HCT116 (cell line): ENCODE data around the gene PAQR7. TPM values are rescaled to one million over a fixed set of nuclear protein-coding genes. Genes with fewer than 3 reads are reported as not detected.

Source experiments
- ATAC-seq: fragments of 200-7000 bp; cut with Tn5 transposase; 2 replicates; pipeline ENCODE4 v1.9.1; 2020; ENCODE audit warnings: mild to moderate bottlenecking, moderate library complexity
- Bru-seq: library from RNA; stranded (reverse); fragments of 400-500 nt; gene quantifications from one replicate; lab custom pipeline; 2021; lab: Mats Ljungman, UMichigan
- BruChase-seq, 2 experiments: library from RNA; stranded (reverse); fragments of 400-500 nt; gene quantifications; one replicate each; lab custom pipeline; 2021; lab: Mats Ljungman, UMichigan
- BruUV-seq: library from RNA; stranded (reverse); fragments of 400-500 nt; replicated peaks from 2 replicates; lab custom pipeline; 2021; lab: Mats Ljungman, UMichigan
- CTCF ChIA-PET: fragments of 300-600 bp; sonication (Branson Sonifier 250); formaldehyde crosslinking; loops from one replicate; lab custom pipeline; 2021; ENCODE audit warnings: antibody characterized with exemption; lab: Charles Lee
- POLR2A ChIA-PET: fragments of 300-600, 350-600 bp; sonication (Branson Sonifier 250); formaldehyde crosslinking; loops from one replicate; lab custom pipeline; 2021; ENCODE audit warnings: antibody characterized with exemption; lab: Charles Lee
- RAD21 ChIA-PET, 2 experiments: fragments of 300-600 bp; sonication (Branson Sonifier 250); formaldehyde crosslinking; loops; one replicate each; lab custom pipeline; 2023; ENCODE audit warnings: low total read pairs in 2 of 2; ENCODE audit not compliant: uncharacterized antibody in 2 of 2, unreplicated experiment in 2 of 2, low non-redundant PET in 1 of 2; lab: Charles Lee
- DNase-seq: peaks from one replicate; pipeline ENCODE4 v3.0.0-alpha.2; 2010; ENCODE audit warnings: low read depth, low spot score
- H2AFZ ChIP-seq: fragments of 200-600 bp; shearing (Covaris generic), sonication (generic); 2 replicates; pipeline ENCODE4 v1.6.1; 2017; ENCODE audit warnings: low read depth, mixed run types, mixed read lengths, antibody characterized with exemption, low read length; ENCODE audit not compliant: poor library complexity, severe bottlenecking
- H3K27ac ChIP-seq: 2 replicates; pipeline ENCODE4 v1.5.1; 2012; ENCODE audit warnings: low read depth, low read length
- H3K27me3 ChIP-seq: fragments of 200-600 bp; sonication (generic); 2 replicates; pipeline ENCODE4 v1.6.1; 2016; ENCODE audit warnings: mixed run types, low read length, mixed read lengths; ENCODE audit not compliant: insufficient read depth
- H3K36me3 ChIP-seq, 2 experiments: fragments of 200-500 bp in 1 of 2; fragments of 200-600 bp in 1 of 2; sonication (Bioruptor generic) in 1 of 2; sonication (generic) in 1 of 2; 2 replicates each; pipeline versions ENCODE4 v1.5.1 to v1.6.1; 2014 to 2016; ENCODE audit warnings: low read length in 2 of 2, inconsistent platforms in 1 of 2, mixed read lengths in 1 of 2, mixed run types in 1 of 2; ENCODE audit not compliant: insufficient read depth in 2 of 2, control insufficient read depth in 1 of 2
- H3K4me1 ChIP-seq, 2 experiments: fragments of 200-600 bp in 1 of 2; sonication (generic) in 1 of 2; 2 replicates each; pipeline versions ENCODE4 v1.5.1 to v1.6.1; 2012 to 2017; ENCODE audit warnings: low read length in 2 of 2, inconsistent platforms in 1 of 2, mild to moderate bottlenecking in 1 of 2, mixed read lengths in 1 of 2, mixed run types in 1 of 2, moderate library complexity in 1 of 2; ENCODE audit not compliant: insufficient read depth in 2 of 2, control insufficient read depth in 1 of 2
- H3K4me2 ChIP-seq: fragments of 200-600 bp; sonication (generic); 2 replicates; pipeline ENCODE4 v1.6.1; 2017; ENCODE audit warnings: mixed run types, low read length, mixed read lengths
- H3K4me3 ChIP-seq, 2 experiments: fragments of 200-600 bp in 1 of 2; sonication (generic) in 1 of 2; replicated peaks in 1 of 2; 2 replicates each; pipeline ENCODE4 v1.5.1; 2011 to 2016; ENCODE audit warnings: low read length in 2 of 2, control low read depth in 1 of 2, low read depth in 1 of 2, mild to moderate bottlenecking in 1 of 2, mixed read lengths in 1 of 2, mixed run types in 1 of 2
- H3K79me2 ChIP-seq: fragments of 200-600 bp; sonication (generic); 2 replicates; pipeline ENCODE4 v1.6.1; 2017; ENCODE audit warnings: mild to moderate bottlenecking, mixed run types, low read length, moderate library complexity, mixed read lengths; ENCODE audit not compliant: insufficient read depth
- H3K9ac ChIP-seq: fragments of 200-600 bp; sonication (generic); 2 replicates; pipeline ENCODE4 v1.6.1; 2016; ENCODE audit warnings: low read length, mixed read lengths
- H3K9me2 ChIP-seq: fragments of 200-600 bp; sonication (generic), shearing (Covaris generic); 2 replicates; pipeline ENCODE4 v1.6.1; 2017; ENCODE audit warnings: mixed run types, mild to moderate bottlenecking, moderate library complexity; ENCODE audit not compliant: insufficient read depth
- H3K9me3 ChIP-seq, 2 experiments: fragments of 200-500 bp in 1 of 2; fragments of 200-600 bp in 1 of 2; sonication (Bioruptor generic) in 1 of 2; sonication (generic) in 1 of 2; 2 replicates each; pipeline ENCODE4 v1.6.1; 2014 to 2017; ENCODE audit warnings: low read length in 2 of 2, mixed read lengths in 2 of 2, inconsistent platforms in 1 of 2, low read depth in 1 of 2, mild to moderate bottlenecking in 1 of 2, mixed run types in 1 of 2, moderate library complexity in 1 of 2; ENCODE audit not compliant: control insufficient read depth in 1 of 2, insufficient read depth in 1 of 2
- H4K20me1 ChIP-seq: fragments of 200-600 bp; sonication (generic), shearing (Covaris generic); 2 replicates; pipeline ENCODE4 v1.6.1; 2017; ENCODE audit warnings: mixed run types, mild to moderate bottlenecking, moderate library complexity; ENCODE audit not compliant: insufficient read depth
- EGR1 ChIP-seq: IDR thresholded peaks from 2 replicates; pipeline ENCODE4 v1.6.1; 2012; ENCODE audit warnings: low read depth
- ELF1 ChIP-seq: IDR thresholded peaks from 2 replicates; pipeline ENCODE4 v1.6.1; 2012; ENCODE audit warnings: low read depth, borderline replicate concordance
- EZH2 ChIP-seq: fragments of 200-600 bp; sonication (generic); IDR thresholded peaks from 2 replicates; pipeline ENCODE4 v1.6.1; 2017; ENCODE audit warnings: antibody characterized with exemption, mixed run types
- JUND ChIP-seq: IDR thresholded peaks from 2 replicates; pipeline ENCODE4 v1.6.1; 2012
- MAX ChIP-seq: IDR thresholded peaks from 2 replicates; pipeline ENCODE4 v1.6.1; 2012
- POLR2A ChIP-seq: IDR thresholded peaks from 2 replicates; pipeline ENCODE4 v1.7.0; 2011; ENCODE audit warnings: borderline replicate concordance; ENCODE audit not compliant: insufficient read depth, insufficient read length; ENCODE audit errors: extremely low read depth
- POLR2AphosphoS5 ChIP-seq: IDR thresholded peaks from 2 replicates; pipeline ENCODE4 v1.6.1; 2011; ENCODE audit warnings: mild to moderate bottlenecking, low read depth, low read length, moderate library complexity
- RAD21 ChIP-seq: IDR thresholded peaks from 2 replicates; pipeline ENCODE4 v1.6.1; 2012; ENCODE audit warnings: low read depth, mild to moderate bottlenecking
- SIN3A ChIP-seq: IDR thresholded peaks from 2 replicates; pipeline ENCODE4 v1.6.1; 2012; ENCODE audit warnings: low read depth
- TCF7L2 ChIP-seq: IDR thresholded peaks from 2 replicates; pipeline ENCODE4 v1.7.0; 2011; ENCODE audit warnings: borderline replicate concordance, inconsistent platforms; ENCODE audit not compliant: insufficient read depth, insufficient read length; ENCODE audit errors: extremely low read depth
- YY1 ChIP-seq: IDR thresholded peaks from 2 replicates; pipeline ENCODE4 v1.6.1; 2011; ENCODE audit warnings: low read length, low read depth, moderate library complexity, mild to moderate bottlenecking; ENCODE audit not compliant: insufficient replicate concordance; ENCODE audit errors: extremely low read depth
- ZFX ChIP-seq: fragments of 450-650 bp; IDR thresholded peaks from 2 replicates; pipeline ENCODE4 v1.6.1; 2017
- ZNF274 ChIP-seq: fragments of 200-500 bp; sonication (Bioruptor generic); IDR thresholded peaks from 2 replicates; pipeline ENCODE4 v1.6.1; 2014; ENCODE audit warnings: mild to moderate bottlenecking, low read depth, low read length, inconsistent platforms
- intact Hi-C: fragments of 100-400 bp; cut with micrococcal nuclease; formaldehyde crosslinking; loops from 2 replicates; pipeline ENCODE4 v1.10.0; 2022
- long read RNA-seq: library from polyadenylated mRNA; unstranded; transcript quantifications from one replicate; pipeline ENCODE4 v2.0.0, GENCODE V29; 2021; ENCODE audit not compliant: unreplicated experiment
- polyA plus RNA-seq: library from polyadenylated mRNA; unstranded; fragments of >200 nt; gene quantifications from 2 replicates; pipeline ENCODE4 v1.2.1, GENCODE V29; 2012; ENCODE audit warnings: missing spikeins
- total RNA-seq: library from RNA; stranded (reverse); gene quantifications from one replicate; pipeline ENCODE4 v1.2.1, GENCODE V29; 2021; ENCODE audit not compliant: unreplicated experiment

Gene PAQR7
- total RNA-seq: 13.1 TPM
- 12.6 and 14.9 TPM in 2 replicates for polyA plus RNA-seq
- Bru-seq, nascent RNA: percentile 74 among the genes with signal in this experiment
- percentile 78 among the genes with signal in this experiment for BruChase-seq, experiment 1, labeled RNA remaining after a 6-hour chase
- percentile 92 among the genes with signal in this experiment for BruChase-seq, experiment 2, labeled RNA remaining after a 2-hour chase
- long read RNA-seq, partial matches to known transcripts: 0 of 36 reads
- long read RNA-seq, other reads (novel, unspliced or antisense): 36 of 36 reads

GRCh38 chr1:25875154-25875855 lies at the start of gene PAQR7:
TSS of gene PAQR7 (minus strand) at chr1:25875708. CDS start at chr1:25863839, 11,869 bp downstream.
- peak within 1 kb of the TSS; percentile 84 for H3K9ac ChIP-seq
- H3K9me2 ChIP-seq: no peaks in the 10 kb centered on the region
- H2AFZ ChIP-seq: no peak within 1 kb of the TSS
- H3K27ac ChIP-seq: peak within 1 kb of the TSS; percentile 81
- H3K9me3 ChIP-seq: no peaks in the 10 kb centered on the region
- H3K27me3 ChIP-seq: no peaks in the 10 kb centered on the region
- peaks cover 10% of the 10 kb centered on the region; the same call in 1 of the 2 replicates for H3K79me2 ChIP-seq
- POLR2A ChIA-PET: interaction anchor here (0.9 to 3.2 kb wide), 3 partner anchors 13 to 16 kb away, joined by 3 to 31 read pairs (median 8); no protein-coding TSS in a partner anchor
- H3K36me3 ChIP-seq: no peaks in the 10 kb centered on the region
- peak within 1 kb of the TSS; percentile 98 for H3K4me2 ChIP-seq
- TF ChIP-seq EGR1: peak; percentile 53
- peak; percentile 84 for TF ChIP-seq ZFX
- TF ChIP-seq YY1: peak; percentile 12
- TF ChIP-seq POLR2A: peak; percentile 70
- peak; percentile 66 for TF ChIP-seq POLR2AphosphoS5
- no peak for TF ChIP-seq RAD21
- peak; percentile 95 for TF ChIP-seq MAX
- no peak for TF ChIP-seq JUND
- TF ChIP-seq EZH2: no peak
- TF ChIP-seq TCF7L2: peak; percentile 93
- no peak for TF ChIP-seq ELF1
- TF ChIP-seq ZNF274: no peak
- TF ChIP-seq SIN3A: 0 out of 2 replicates have a peak, but pooled peaks have one; percentile 26
- RAD21 ChIA-PET: interaction anchor here (0.7 to 1.6 kb wide), 3 partner anchors 16 to 20 kb away, joined by 3 to 6 read pairs (median 4); no protein-coding TSS in a partner anchor
- CTCF ChIA-PET: interaction anchor here (0.6 to 1.3 kb wide), 3 partner anchors 15 to 38 kb away, joined by 3 read pairs; no protein-coding TSS in a partner anchor
- peak; percentile 83 for ATAC-seq
- H4K20me1 ChIP-seq: no peaks in the 10 kb centered on the region
- intact Hi-C loops: no loop called here
- peaks cover 35 to 66% of the 10 kb centered on the region in 2 experiments for H3K4me1 ChIP-seq
- no peak for DNase-seq
- peak within 1 kb of the TSS; percentile 77 to 78 for H3K4me3 ChIP-seq
- no TSS peak for BruUV-seq
